ENCODE results near the gene PDSS1. TPM values are rescaled to one million over a fixed set of nuclear protein-coding genes. Genes with fewer than 3 reads are reported as not detected.

The PDSS1 gene
- total RNA-seq, 1 experiment from 2014 or later: 18.4 TPM

DNA sequence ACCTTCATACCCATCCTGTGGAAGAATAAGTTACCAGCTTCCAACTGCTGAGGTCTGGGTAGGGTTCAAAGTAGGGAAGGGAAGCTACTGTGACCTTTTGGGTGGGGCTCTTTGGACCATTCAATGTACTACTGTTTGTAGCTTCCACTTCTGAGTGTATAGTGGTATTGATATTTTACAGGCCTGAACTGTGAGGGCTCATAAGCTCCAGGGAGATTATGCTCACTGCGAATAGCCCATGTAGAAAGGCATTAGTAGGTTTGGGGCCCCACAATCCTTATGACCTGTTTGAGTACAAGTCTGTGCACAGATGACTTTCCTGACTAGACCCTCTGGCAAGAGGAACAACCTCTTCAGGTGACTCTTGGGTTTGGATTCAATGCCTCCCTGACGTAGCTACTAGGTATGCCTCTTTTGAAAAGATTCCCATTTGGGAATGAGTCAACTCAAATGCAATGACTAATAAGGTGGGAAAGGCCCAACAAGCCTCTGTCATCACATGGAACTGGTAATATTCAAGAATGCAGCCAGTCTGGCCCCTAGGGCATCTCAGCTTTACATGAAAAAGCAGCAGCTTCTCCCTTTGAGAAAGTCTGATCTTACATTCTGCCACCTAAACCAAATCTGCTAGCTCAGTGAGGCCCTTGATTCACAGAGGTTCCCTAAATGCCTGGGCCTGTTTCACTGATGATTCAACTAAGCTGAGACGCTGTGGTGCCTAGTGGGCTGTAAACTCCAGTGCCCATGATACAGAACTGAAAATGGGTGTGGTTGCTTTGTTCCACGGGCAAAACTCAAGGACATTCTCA is 83.5 kb downstream of the PDSS1 start:
- no peaks in the 10 kb centered on the region for H4K20me1 ChIP-seq (ENCODE audit: control insufficient read depth, insufficient read depth, insufficient read length)
- H3K79me1 ChIP-seq (ENCODE audit: insufficient read depth, low read depth, low read length, poor library complexity, severe bottlenecking): peaks cover 4% of the 10 kb centered on the region
- peak; percentile 74 for DNase-seq
- peak overlapping the region in 2 of 3 experiments; percentile 42 to 82; a peak in 3 of 7 replicates for H3K27ac Mint-ChIP-seq
- H3K4me1 ChIP-seq (ENCODE audit: insufficient read depth, low read length): peaks cover 13% of the 10 kb centered on the region; the same call in 1 of the 2 replicates
- peak overlapping the region; percentile 29 for H3K27ac ChIP-seq (ENCODE audit: insufficient read length, low read depth, low read length)
- no peaks in the 10 kb centered on the region for H3K23me2 ChIP-seq (ENCODE audit: insufficient read length, low read depth, low read length, poor library complexity, severe bottlenecking)
- peaks cover 4% of the 10 kb centered on the region; the same call in 1 of the 2 replicates for H3K79me2 ChIP-seq (ENCODE audit: insufficient read depth, low read length)
- no peaks in the 10 kb centered on the region for H3K9me3 ChIP-seq (ENCODE audit: control insufficient read depth, low read depth, low read length)
- H3K14ac ChIP-seq (ENCODE audit: insufficient read depth, low read length): no peak overlapping the region; the same call in 1 of the 2 replicates
- no peak overlapping the region for H3T11ph ChIP-seq (ENCODE audit: low read length)
- no peaks in the 10 kb centered on the region for H3K27me3 Mint-ChIP-seq (ENCODE audit: low read depth)
- no peak overlapping the region for H3K4me2 ChIP-seq (ENCODE audit: insufficient read depth, insufficient read length, low read length)
- no peak overlapping the region for H2BK20ac ChIP-seq (ENCODE audit: low read depth, low read length, poor library complexity, severe bottlenecking)
- no peak overlapping the region for H3K56ac ChIP-seq (ENCODE audit: insufficient read length, low read depth, low read length)
- no peak overlapping the region for H2BK5ac ChIP-seq (ENCODE audit: insufficient read length, low read length)
- no peak for TF ChIP-seq CTCF (conservative IDR thresholded peaks at IDR 0.05)
- no peaks in the 10 kb centered on the region for H3K36me3 Mint-ChIP-seq (ENCODE audit: insufficient read depth in 1 of 3, low read depth in 3 of 3)
- no peak overlapping the region for H3K9ac ChIP-seq (ENCODE audit: extremely low read depth, insufficient read length, low read length)
- peak overlapping the region; percentile 17 for H3K18ac ChIP-seq (ENCODE audit: insufficient read length, low read depth, low read length)
- H4K91ac ChIP-seq (ENCODE audit: insufficient read length, low read depth, low read length): no peak overlapping the region
- H2AFZ ChIP-seq (ENCODE audit: low read length): no peak overlapping the region
- no peaks in the 10 kb centered on the region for H3K27me3 ChIP-seq (ENCODE audit: insufficient read depth, low read length)
- no peak overlapping the region for H2AK5ac ChIP-seq (ENCODE audit: insufficient read length, low read length)
- H3K23ac ChIP-seq (ENCODE audit: insufficient read length, low read depth, low read length): no peak overlapping the region
- peaks cover 24 to 43% of the 10 kb centered on the region in 2 experiments for H3K4me1 Mint-ChIP-seq
- H2BK120ac ChIP-seq (ENCODE audit: low read depth, low read length, poor library complexity, severe bottlenecking): no peak overlapping the region
- H2BK15ac ChIP-seq (ENCODE audit: low read depth, low read length): no peak overlapping the region
- H4K5ac ChIP-seq (ENCODE audit: insufficient read length, low read depth, low read length): no peak overlapping the region
- H3K9me3 Mint-ChIP-seq: no peaks in the 10 kb centered on the region
- H3K4ac ChIP-seq (ENCODE audit: low read depth, low read length): no peak overlapping the region
- H4K8ac ChIP-seq (replicated peaks; ENCODE audit: insufficient read length, low read depth, low read length): no peak overlapping the region
- H2BK12ac ChIP-seq (ENCODE audit: insufficient read length, low read depth, low read length): no peak overlapping the region
- WGBS (ENCODE audit: extremely low coverage, insufficient read length, low lambda C conversion rate): no CpG with 5 or more reads among the region's 4 CpGs
- no peak overlapping the region for H3K4me3 Mint-ChIP-seq
